ENCODE results near the gene TEDC2. TPM values are rescaled to one million over a fixed set of nuclear protein-coding genes. Genes with fewer than 3 reads are reported as not detected.
"Not testable (repeated sequence)": the region's sequence is repeated elsewhere in the genome, so short reads cannot be mapped to it uniquely, and the experiment has no call there.

TEDC2 gene
- total RNA-seq, result 6.6 and 9.5 TPM in 2 replicates

GRCh38 chr16:2459647-2460390 lies at the start of gene TEDC2:
TSS of gene TEDC2 (plus strand) at chr16:2460109. CDS start at chr16:2460145, 36 bp downstream.
- DNase-seq (ENCODE audit: low read depth, low spot score), result peak; percentile 60

GRCh38 chr16:2415085-2415484 lies 44.8 kb upstream of the TEDC2 start:
- no peak for DNase-seq (ENCODE audit: low read depth, low spot score)

- no peak for DNase-seq (ENCODE audit: low read depth, low spot score)
These were observed 39.9 kb upstream of the TEDC2 start for GRCh38 chr16:2420035-2420434.

- no peak for DNase-seq (ENCODE audit: low read depth, low spot score)
These were observed 37.6 kb upstream of the TEDC2 start for GRCh38 chr16:2422123-2422867.

- no peak for DNase-seq (ENCODE audit: low read depth, low spot score)
These were observed 35.6 kb upstream of the TEDC2 start for GRCh38 chr16:2424061-2425007.

- DNase-seq (ENCODE audit: low read depth, low spot score), result no peak
These were observed 34.8 kb upstream of the TEDC2 start for GRCh38 chr16:2425008-2425518.

- DNase-seq (ENCODE audit: low read depth, low spot score), result no peak
These were observed 34.0 kb upstream of the TEDC2 start for GRCh38 chr16:2425825-2426430.

- DNase-seq (ENCODE audit: low read depth, low spot score), result no peak
These were observed 33.0 kb upstream of the TEDC2 start for GRCh38 chr16:2426941-2427361.

- DNase-seq (ENCODE audit: low read depth, low spot score), result no peak
These were observed 32.4 kb upstream of the TEDC2 start for GRCh38 chr16:2427526-2427925.

GRCh38 chr16:2428051-2428783 lies 31.7 kb upstream of the TEDC2 start:
- no peak for DNase-seq (ENCODE audit: low read depth, low spot score)

- DNase-seq (ENCODE audit: low read depth, low spot score), result no peak
These were observed 31.2 kb upstream of the TEDC2 start for GRCh38 chr16:2428784-2429033.

- peak; percentile 73 for DNase-seq (ENCODE audit: low read depth, low spot score)
These were observed 30.7 kb upstream of the TEDC2 start, which contains the start of gene CCNF for GRCh38 chr16:2429034-2429770. TSS of gene CCNF (plus strand) at chr16:2429447. CDS start at chr16:2429482, 35 bp downstream.

GRCh38 chr16:2429771-2430663 lies 29.9 kb upstream of the TEDC2 start:
- no peak for DNase-seq (ENCODE audit: low read depth, low spot score)

- no peak for DNase-seq (ENCODE audit: low read depth, low spot score)
These were observed 27.6 kb upstream of the TEDC2 start for GRCh38 chr16:2432286-2432685.

GRCh38 chr16:2432801-2433505 lies 27.0 kb upstream of the TEDC2 start:
- no peak for DNase-seq (ENCODE audit: low read depth, low spot score)

GRCh38 chr16:2435236-2435635 lies 24.7 kb upstream of the TEDC2 start:
- DNase-seq (ENCODE audit: low read depth, low spot score), result not testable (repeated sequence)

- DNase-seq (ENCODE audit: low read depth, low spot score), result no peak
These were observed 23.8 kb upstream of the TEDC2 start for GRCh38 chr16:2436110-2436509.

Measured in pulmonary artery endothelial cell (primary cell).